ENCODE measurements around the gene BIVM.

- no peak for TF ChIP-seq SNAI2 (CRISPR knock-in tag; IDR thresholded peaks at IDR 0.05)
- no peak for TF ChIP-seq ZFP30 (CRISPR knock-in tag; IDR thresholded peaks at IDR 0.05)
- no peak for TF ChIP-seq TSHZ2 (CRISPR knock-in tag; IDR thresholded peaks at IDR 0.05)
- TF ChIP-seq GLIS3 (CRISPR knock-in tag; IDR thresholded peaks at IDR 0.05) = no peak
- no peak for TF ChIP-seq ZC3H10 (CRISPR knock-in tag; IDR thresholded peaks at IDR 0.05)
- no peak for TF ChIP-seq ZNF565 (CRISPR knock-in tag; conservative IDR thresholded peaks at IDR 0.05; ENCODE audit: low read depth)
- TF ChIP-seq CSRNP3 (CRISPR knock-in tag; IDR thresholded peaks at IDR 0.05) = no peak
- TF ChIP-seq PATZ1 (CRISPR knock-in tag; IDR thresholded peaks at IDR 0.05; ENCODE audit: borderline replicate concordance) = no peak
- TF ChIP-seq RARB (CRISPR knock-in tag; IDR thresholded peaks at IDR 0.05) = no peak
Measured at GRCh38 chr13:102873653-102874052, 74.7 kb downstream of the BIVM start.

All from SK-N-SH treated with all-trans-retinoic acid at 6 μM for 48 hours (cell line).